22Rv1 (cell line): ENCODE results near the gene SLC45A1.

Experiments used
- H3K27ac ChIP-seq: fragments of 450-650 bp; 2 replicates; pipeline ENCODE4 v1.5.1; 2017
- CTCF ChIP-seq: fragments of 450-650 bp; IDR thresholded peaks from 2 replicates; pipeline ENCODE4 v1.5.1; 2017; ENCODE audit warnings: mild to moderate bottlenecking
- ZFX ChIP-seq: fragments of 450-650 bp; IDR thresholded peaks from 2 replicates; pipeline ENCODE4 v1.6.1; 2017; ENCODE audit warnings: antibody characterized with exemption, borderline replicate concordance

Gene SLC45A1

GRCh38 chr1:8350914-8351684, 33.2 kb downstream of the SLC45A1 start:
- no peak overlapping the region for H3K27ac ChIP-seq
- TF ChIP-seq ZFX (no peak), CTCF (no peak)

GRCh38 chr1:8351693-8352470, 34.0 kb downstream of the SLC45A1 start:
- H3K27ac ChIP-seq, result no peak overlapping the region
- TF ChIP-seq CTCF (peak; percentile 79), ZFX (no peak)

- TF ChIP-seq CTCF (no peak), ZFX (no peak)
Measured at GRCh38 chr1:8352471-8352845, 34.5 kb downstream of the SLC45A1 start.

GRCh38 chr1:8352886-8353785, 35.2 kb downstream of the SLC45A1 start:
- no peak overlapping the region for H3K27ac ChIP-seq
- no peak for TF ChIP-seq CTCF
- no peak for TF ChIP-seq ZFX

More at GRCh38 chr1:8352471-8352845, 34.5 kb downstream of the SLC45A1 start:
- H3K27ac ChIP-seq, result no peak overlapping the region

GRCh38 chr1:8354038-8354437, 36.1 kb downstream of the SLC45A1 start:
- TF ChIP-seq ZFX, result no peak
- TF ChIP-seq CTCF, result no peak
- no peak overlapping the region for H3K27ac ChIP-seq

- TF ChIP-seq ZFX, result no peak
- TF ChIP-seq CTCF, result no peak
- no peak overlapping the region for H3K27ac ChIP-seq
Measured at GRCh38 chr1:8355439-8356255, 37.7 kb downstream of the SLC45A1 start.
